ENCODE data around the gene SCFD2. TPM values are rescaled to one million over a fixed set of nuclear protein-coding genes. Genes with fewer than 3 reads are reported as not detected.

Gene SCFD2
- total RNA-seq, 1 donor from 2014 or later = 11.9 TPM

DNA sequence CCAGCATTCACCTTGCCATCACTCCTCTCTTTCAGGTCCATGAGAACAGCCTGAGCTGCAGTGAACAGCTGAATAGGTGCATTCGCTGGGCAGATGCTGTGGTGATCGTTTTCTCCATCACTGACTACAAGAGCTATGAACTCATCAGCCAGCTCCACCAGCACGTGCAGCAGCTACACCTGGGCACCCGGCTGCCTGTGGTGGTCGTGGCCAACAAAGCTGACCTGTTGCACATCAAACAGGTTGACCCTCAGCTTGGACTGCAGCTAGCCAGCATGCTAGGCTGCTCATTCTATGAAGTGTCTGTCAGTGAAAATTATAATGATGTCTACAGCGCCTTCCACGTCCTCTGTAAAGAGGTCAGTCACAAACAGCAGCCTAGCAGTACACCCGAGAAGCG lies 500.6 kb downstream of the SCFD2 start:
- H3K4me1 ChIP-seq (ENCODE audit: insufficient read depth, low read length) = peaks cover 12% of the 10 kb centered on the region
- H3K9ac ChIP-seq (ENCODE audit: low read length) = no peak overlapping the region
- Mint-ChIP-seq H3K4me3 (ENCODE audit: unreplicated experiment) (no peak overlapping the region), H3K36me3 (ENCODE audit: low read depth, unreplicated experiment) (peaks cover 14% of the 10 kb centered on the region), H3K9me3 (ENCODE audit: unreplicated experiment) (peaks cover 3% of the 10 kb centered on the region), H3K4me1 (ENCODE audit: low read depth, unreplicated experiment) (peaks cover 15% of the 10 kb centered on the region), H3K27ac (ENCODE audit: unreplicated experiment) (no peak overlapping the region), H3K27me3 (ENCODE audit: low read depth, unreplicated experiment) (peaks cover 17% of the 10 kb centered on the region)
- H4K20me1 ChIP-seq (ENCODE audit: insufficient read depth, low read length) = no peaks in the 10 kb centered on the region
- TF ChIP-seq EZH2 (IDR thresholded peaks at IDR 0.05; ENCODE audit: insufficient read depth, low read length) = no peak
- TF ChIP-seq, protein P1, sequence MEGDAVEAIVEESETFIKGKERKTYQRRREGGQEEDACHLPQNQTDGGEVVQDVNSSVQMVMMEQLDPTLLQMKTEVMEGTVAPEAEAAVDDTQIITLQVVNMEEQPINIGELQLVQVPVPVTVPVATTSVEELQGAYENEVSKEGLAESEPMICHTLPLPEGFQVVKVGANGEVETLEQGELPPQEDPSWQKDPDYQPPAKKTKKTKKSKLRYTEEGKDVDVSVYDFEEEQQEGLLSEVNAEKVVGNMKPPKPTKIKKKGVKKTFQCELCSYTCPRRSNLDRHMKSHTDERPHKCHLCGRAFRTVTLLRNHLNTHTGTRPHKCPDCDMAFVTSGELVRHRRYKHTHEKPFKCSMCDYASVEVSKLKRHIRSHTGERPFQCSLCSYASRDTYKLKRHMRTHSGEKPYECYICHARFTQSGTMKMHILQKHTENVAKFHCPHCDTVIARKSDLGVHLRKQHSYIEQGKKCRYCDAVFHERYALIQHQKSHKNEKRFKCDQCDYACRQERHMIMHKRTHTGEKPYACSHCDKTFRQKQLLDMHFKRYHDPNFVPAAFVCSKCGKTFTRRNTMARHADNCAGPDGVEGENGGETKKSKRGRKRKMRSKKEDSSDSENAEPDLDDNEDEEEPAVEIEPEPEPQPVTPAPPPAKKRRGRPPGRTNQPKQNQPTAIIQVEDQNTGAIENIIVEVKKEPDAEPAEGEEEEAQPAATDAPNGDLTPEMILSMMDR (IDR thresholded peaks at IDR 0.05; ENCODE audit: insufficient read depth, low read depth, low read length) = no peak
- no peak for FAIRE-seq
- H3K79me2 ChIP-seq (ENCODE audit: insufficient read depth, low read length) = no peaks in the 10 kb centered on the region
- H3K4me2 ChIP-seq (ENCODE audit: low read length) = no peak overlapping the region
- no peak for DNase-seq (ENCODE audit: low read depth)
- H3K4me3 ChIP-seq (ENCODE audit: insufficient read depth, low read depth, low read length) = no peak overlapping the region
- H2AFZ ChIP-seq (ENCODE audit: low read depth, low read length) = no peak overlapping the region
- H3K36me3 ChIP-seq (ENCODE audit: insufficient read depth, low read length) = no peaks in the 10 kb centered on the region
- H3K27ac ChIP-seq (ENCODE audit: low read depth, low read length) = no peak overlapping the region
- H3K27me3 ChIP-seq (ENCODE audit: insufficient read depth, low read length) = peaks cover 10% of the 10 kb centered on the region
- no peaks in the 10 kb centered on the region for H3K9me3 ChIP-seq (ENCODE audit: insufficient read depth, low read depth, low read length)

DNA sequence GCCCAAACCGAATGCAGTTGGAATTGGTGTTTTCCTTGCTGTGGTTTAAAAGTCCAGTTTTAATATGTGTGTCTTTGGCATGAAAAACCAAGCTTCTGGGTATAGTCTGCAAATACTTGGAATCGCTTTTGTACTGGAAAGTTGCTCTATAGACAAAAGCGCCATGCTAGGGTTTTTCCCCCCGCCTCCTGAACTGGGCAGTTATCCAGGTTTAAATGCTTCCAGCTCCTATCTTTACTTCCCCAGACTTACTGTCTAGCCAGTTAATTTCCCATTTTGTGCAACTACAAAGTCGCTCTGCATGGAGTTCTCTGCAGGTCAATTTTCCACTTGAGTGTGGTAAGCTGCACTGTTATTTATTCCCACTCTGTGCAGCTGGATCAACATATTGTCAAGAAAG lies 501.1 kb downstream of the SCFD2 start:
- H3K4me2 ChIP-seq (ENCODE audit: low read length) = peak overlapping the region; percentile 1
- Mint-ChIP-seq H3K9me3 (ENCODE audit: unreplicated experiment) (peaks cover 3% of the 10 kb centered on the region), H3K4me1 (ENCODE audit: low read depth, unreplicated experiment) (peaks cover 15% of the 10 kb centered on the region), H3K36me3 (ENCODE audit: low read depth, unreplicated experiment) (peaks cover 14% of the 10 kb centered on the region), H3K27ac (ENCODE audit: unreplicated experiment) (no peak overlapping the region), H3K27me3 (ENCODE audit: low read depth, unreplicated experiment) (peaks cover 22% of the 10 kb centered on the region), H3K4me3 (ENCODE audit: unreplicated experiment) (no peak overlapping the region)
- no peak overlapping the region for H3K9ac ChIP-seq (ENCODE audit: low read length)
- FAIRE-seq = no peak
- H3K27ac ChIP-seq (ENCODE audit: low read depth, low read length) = no peak overlapping the region
- DNase-seq (ENCODE audit: low read depth) = peak; percentile 64
- no peak for TF ChIP-seq EZH2 (IDR thresholded peaks at IDR 0.05; ENCODE audit: insufficient read depth, low read length)
- TF ChIP-seq, protein P1 (IDR thresholded peaks at IDR 0.05; ENCODE audit: insufficient read depth, low read depth, low read length) = no peak
- no peaks in the 10 kb centered on the region for H3K36me3 ChIP-seq (ENCODE audit: insufficient read depth, low read length)
- no peaks in the 10 kb centered on the region for H4K20me1 ChIP-seq (ENCODE audit: insufficient read depth, low read length)
- no peaks in the 10 kb centered on the region for H3K9me3 ChIP-seq (ENCODE audit: insufficient read depth, low read depth, low read length)
- peaks cover 12% of the 10 kb centered on the region for H3K4me1 ChIP-seq (ENCODE audit: insufficient read depth, low read length)
- H3K27me3 ChIP-seq (ENCODE audit: insufficient read depth, low read length) = peaks cover 10% of the 10 kb centered on the region
- H2AFZ ChIP-seq (ENCODE audit: low read depth, low read length) = no peak overlapping the region
- H3K4me3 ChIP-seq (ENCODE audit: insufficient read depth, low read depth, low read length) = no peak overlapping the region
- H3K79me2 ChIP-seq (ENCODE audit: insufficient read depth, low read length) = no peaks in the 10 kb centered on the region

DNA sequence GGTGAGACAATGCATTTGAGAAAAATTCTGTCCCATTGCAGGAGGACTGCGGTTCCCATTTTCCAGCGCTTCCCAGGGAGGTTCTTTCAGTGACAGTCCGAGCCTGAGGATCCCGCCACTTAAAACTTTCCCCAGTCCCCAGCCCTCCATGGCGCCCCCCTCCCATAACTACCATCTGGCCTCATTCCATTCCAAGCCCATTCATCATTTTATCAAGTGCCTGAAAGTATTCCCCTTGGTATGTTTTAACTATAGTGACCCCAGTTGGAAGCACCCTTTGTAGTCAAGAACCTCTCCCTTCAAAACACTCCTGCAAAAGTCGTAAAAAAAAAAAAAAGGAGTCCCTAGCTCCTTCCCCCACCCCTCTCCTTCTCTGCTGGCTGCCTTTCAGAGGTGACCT lies 502.5 kb downstream of the SCFD2 start:
- H3K27me3 ChIP-seq (ENCODE audit: insufficient read depth, low read length) = peaks cover 10% of the 10 kb centered on the region
- no peak for FAIRE-seq
- H3K4me1 ChIP-seq (ENCODE audit: insufficient read depth, low read length) = peaks cover 12% of the 10 kb centered on the region
- Mint-ChIP-seq H3K4me3 (ENCODE audit: unreplicated experiment) (peak overlapping the region; percentile 86), H3K9me3 (ENCODE audit: unreplicated experiment) (peaks cover 2% of the 10 kb centered on the region), H3K36me3 (ENCODE audit: low read depth, unreplicated experiment) (peaks cover 13% of the 10 kb centered on the region), H3K27ac (ENCODE audit: unreplicated experiment) (no peak overlapping the region), H3K4me1 (ENCODE audit: low read depth, unreplicated experiment) (peaks cover 12% of the 10 kb centered on the region), H3K27me3 (ENCODE audit: low read depth, unreplicated experiment) (peaks cover 25% of the 10 kb centered on the region)
- no peaks in the 10 kb centered on the region for H3K79me2 ChIP-seq (ENCODE audit: insufficient read depth, low read length)
- TF ChIP-seq EZH2 (IDR thresholded peaks at IDR 0.05; ENCODE audit: insufficient read depth, low read length) = no peak
- TF ChIP-seq, protein P1 (IDR thresholded peaks at IDR 0.05; ENCODE audit: insufficient read depth, low read depth, low read length) = no peak
- H3K27ac ChIP-seq (ENCODE audit: low read depth, low read length) = no peak overlapping the region
- no peak overlapping the region for H2AFZ ChIP-seq (ENCODE audit: low read depth, low read length)
- no peak overlapping the region for H3K4me3 ChIP-seq (ENCODE audit: insufficient read depth, low read depth, low read length)
- H3K9ac ChIP-seq (ENCODE audit: low read length) = no peak overlapping the region
- no peaks in the 10 kb centered on the region for H3K9me3 ChIP-seq (ENCODE audit: insufficient read depth, low read depth, low read length)
- no peaks in the 10 kb centered on the region for H4K20me1 ChIP-seq (ENCODE audit: insufficient read depth, low read length)
- H3K4me2 ChIP-seq (ENCODE audit: low read length) = peak overlapping the region; percentile 97
- H3K36me3 ChIP-seq (ENCODE audit: insufficient read depth, low read length) = no peaks in the 10 kb centered on the region
- no peak for DNase-seq (ENCODE audit: low read depth)

Measured in astrocyte (in vitro differentiated cells and primary cell).